HEK293T (cell line): ENCODE results near the gene ABHD11.

Experiments used
- ARNT ChIP-seq: fragments of 450-650 bp; IDR thresholded peaks from 2 replicates; pipeline ENCODE4 v1.6.1; 2017; ENCODE audit warnings: mild to moderate bottlenecking
- BHLHE40 ChIP-seq: fragments of 450-650 bp; IDR thresholded peaks from 2 replicates; pipeline ENCODE4 v1.6.1; 2016; ENCODE audit warnings: mild to moderate bottlenecking, moderate library complexity, borderline replicate concordance
- CTBP1 ChIP-seq: fragments of 450-650 bp; IDR thresholded peaks from 2 replicates; pipeline ENCODE4 v1.6.1; 2016; ENCODE audit warnings: borderline replicate concordance
- ELF4 ChIP-seq: fragments of 450-650 bp; IDR thresholded peaks from 2 replicates; pipeline ENCODE4 v1.6.1; 2017; ENCODE audit warnings: antibody characterized with exemption
- FOXA1 ChIP-seq: fragments of 450-650 bp; IDR thresholded peaks from 2 replicates; pipeline ENCODE4 v1.6.1; 2016; ENCODE audit warnings: mild to moderate bottlenecking
- FOXK2 ChIP-seq: fragments of 450-650 bp; IDR thresholded peaks from 2 replicates; pipeline ENCODE4 v1.6.1; 2016; ENCODE audit warnings: mild to moderate bottlenecking
- FOXM1 ChIP-seq: fragments of 450-650 bp; IDR thresholded peaks from 2 replicates; pipeline ENCODE4 v1.6.1; 2017; ENCODE audit warnings: mild to moderate bottlenecking, borderline replicate concordance
- L3MBTL2 ChIP-seq: fragments of 450-650 bp; conservative IDR thresholded peaks from 2 replicates; pipeline ENCODE4 v1.6.1; 2016; ENCODE audit warnings: mild to moderate bottlenecking
- LEF1 ChIP-seq: fragments of 450-650 bp; IDR thresholded peaks from 2 replicates; pipeline ENCODE4 v1.6.1; 2017; ENCODE audit warnings: mild to moderate bottlenecking, borderline replicate concordance
- NFRKB ChIP-seq: fragments of 450-650 bp; IDR thresholded peaks from 2 replicates; pipeline ENCODE4 v1.6.1; 2016; ENCODE audit warnings: mild to moderate bottlenecking, moderate library complexity
- SP1 ChIP-seq: fragments of 450-650 bp; IDR thresholded peaks from 2 replicates; pipeline ENCODE4 v1.6.1; 2017
- SUZ12 ChIP-seq: fragments of 450-650 bp; IDR thresholded peaks from 2 replicates; pipeline ENCODE4 v1.6.1; 2016; ENCODE audit warnings: mild to moderate bottlenecking
- TARDBP ChIP-seq: fragments of 450-650 bp; IDR thresholded peaks from 2 replicates; pipeline ENCODE4 v1.6.1; 2016
- ZNF384 ChIP-seq: fragments of 450-650 bp; IDR thresholded peaks from 2 replicates; pipeline ENCODE4 v1.6.1; 2016

- no peak for TF ChIP-seq ZNF384
- TF ChIP-seq TARDBP, result no peak
- TF ChIP-seq SP1, result no peak
- TF ChIP-seq FOXM1, result no peak
- TF ChIP-seq FOXA1, result no peak
- no peak for TF ChIP-seq NFRKB
- TF ChIP-seq SUZ12, result no peak
- no peak for TF ChIP-seq FOXK2
- no peak for TF ChIP-seq BHLHE40
- no peak for TF ChIP-seq LEF1
- no peak for TF ChIP-seq ELF4
- TF ChIP-seq CTBP1, result no peak
- no peak for TF ChIP-seq ARNT
- no peak for TF ChIP-seq L3MBTL2
Measured at GRCh38 chr7:73786588-73786987, 48.0 kb upstream of the ABHD11 start.
